NCI-H82 treated with DMSO at 0.1 percent for 48 hours (cell line): ENCODE data around the gene CORO1C.
"Not testable (repeated sequence)": the region's sequence is repeated elsewhere in the genome, so short reads cannot be mapped to it uniquely, and the experiment has no call there.

Experiments used
- DNase-seq: peaks from one replicate; lab custom pipeline; 2025; ENCODE audit not compliant: unreplicated experiment; lab: John Stamatoyannopoulos, UW

Gene CORO1C

DNA sequence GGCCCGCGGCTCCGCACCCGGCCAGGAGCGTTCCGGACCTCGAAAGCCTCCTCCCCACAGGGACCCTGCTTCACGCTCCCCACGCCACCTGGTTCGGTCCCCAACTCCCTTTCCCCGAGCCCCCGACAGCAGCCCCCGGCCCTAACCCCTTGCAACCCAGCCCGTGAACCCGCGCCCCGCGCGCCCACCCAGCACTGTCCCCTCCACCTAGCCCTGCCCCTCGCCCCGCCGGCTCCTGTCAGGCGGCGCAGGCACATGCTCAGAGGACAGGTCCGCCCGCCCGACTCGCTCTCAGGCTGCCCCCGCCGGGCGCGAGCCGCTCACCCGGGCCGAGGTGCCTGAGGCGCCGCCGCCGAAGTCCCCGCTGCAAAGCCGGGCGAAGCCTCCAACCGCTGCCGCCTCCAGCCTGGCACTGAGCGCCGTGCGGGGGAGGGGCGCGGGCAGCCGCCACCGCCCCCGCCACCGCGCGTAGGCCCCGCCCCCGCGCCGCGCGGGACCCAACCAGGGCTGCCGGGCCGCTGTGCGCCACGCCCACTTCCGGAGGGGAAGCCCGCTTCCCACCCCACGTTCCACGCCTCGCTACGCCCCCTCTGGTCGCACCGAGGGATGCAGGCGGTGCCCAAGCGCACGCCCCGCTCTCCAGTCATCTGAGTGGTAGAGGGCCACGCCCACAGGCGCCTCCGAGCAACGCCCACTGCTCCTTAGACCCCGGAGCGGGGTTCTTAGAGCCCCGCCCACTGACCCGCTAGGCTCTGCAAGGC is at the start of gene CORO1C:
CORO1C (minus strand) TSS at position 414 of the 761 bp plus-strand sequence. CDS start 30,200 bp downstream, outside the sequence.
- DNase-seq = peak; percentile 94

DNA sequence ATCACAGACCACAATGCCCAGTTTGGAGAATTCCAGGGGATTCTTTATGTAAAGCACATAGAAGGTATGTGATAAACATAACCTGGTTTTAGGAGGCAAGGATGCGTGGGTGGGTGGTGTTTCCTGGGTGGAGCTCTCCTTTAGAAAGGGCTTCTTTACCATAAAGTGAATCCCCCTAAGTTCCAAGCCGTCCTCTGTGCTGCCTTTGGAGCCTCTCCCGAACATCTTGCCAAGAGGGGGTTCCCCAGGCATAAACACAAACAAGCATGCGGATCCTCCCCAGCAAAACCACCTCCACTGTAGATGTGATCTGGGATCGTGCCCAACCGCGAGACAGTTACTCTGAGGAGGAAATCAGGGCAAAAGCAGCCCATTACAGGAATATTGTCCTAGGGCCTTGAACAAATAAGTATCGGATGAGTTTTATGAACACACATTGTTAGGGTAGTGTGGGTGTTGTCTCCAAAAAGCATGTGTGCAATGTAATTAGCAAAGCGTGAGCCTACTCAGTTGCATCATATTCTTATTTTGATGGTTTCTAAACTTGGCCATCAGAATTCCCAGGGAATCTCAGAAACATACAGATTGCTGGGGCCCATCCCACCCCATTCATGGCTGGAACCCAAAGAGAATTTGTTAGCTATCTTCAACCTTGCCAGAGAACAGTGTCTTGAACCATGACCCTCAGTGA is 48.8 kb upstream of the CORO1C start:
- DNase-seq = no peak

DNA sequence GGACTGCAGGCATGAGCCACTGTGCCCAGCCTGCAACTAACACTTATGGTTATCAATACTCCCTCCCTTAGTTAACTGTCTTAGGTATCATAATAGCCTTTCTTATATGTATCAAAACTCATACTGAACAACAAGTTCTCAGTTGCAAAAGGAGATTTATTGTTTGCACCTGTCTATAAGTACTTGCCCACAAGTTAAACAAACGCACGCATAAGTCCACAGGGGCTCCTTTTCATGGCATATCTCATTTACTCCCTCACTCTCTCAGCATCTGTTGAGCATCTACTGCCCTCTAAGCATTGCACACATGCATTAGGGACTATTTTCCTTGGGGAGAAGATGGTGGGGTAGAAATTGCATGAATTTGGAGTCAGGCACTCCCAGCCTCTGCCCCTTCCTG is 46.7 kb upstream of the CORO1C start:
- DNase-seq = no peak

DNA sequence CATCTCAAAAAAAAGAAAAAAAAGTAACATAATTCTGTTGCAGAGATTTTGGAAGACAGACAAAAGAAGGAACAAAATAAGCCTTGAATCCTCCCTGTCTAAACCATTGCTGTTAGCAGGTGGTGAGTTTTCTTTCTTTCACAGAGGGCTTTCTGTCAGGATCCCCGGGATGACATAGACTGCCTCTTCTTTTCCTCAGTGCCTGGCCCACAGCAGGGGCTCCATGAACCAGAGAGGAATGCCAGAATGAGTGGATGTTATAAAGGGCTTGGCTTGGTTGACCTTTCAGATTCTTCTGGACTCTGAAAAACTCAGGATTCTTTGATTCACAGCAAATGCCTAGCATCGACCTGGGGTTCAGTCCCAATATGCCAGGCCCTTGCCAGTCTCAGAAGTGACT is 45.8 kb upstream of the CORO1C start:
- no peak for DNase-seq

DNA sequence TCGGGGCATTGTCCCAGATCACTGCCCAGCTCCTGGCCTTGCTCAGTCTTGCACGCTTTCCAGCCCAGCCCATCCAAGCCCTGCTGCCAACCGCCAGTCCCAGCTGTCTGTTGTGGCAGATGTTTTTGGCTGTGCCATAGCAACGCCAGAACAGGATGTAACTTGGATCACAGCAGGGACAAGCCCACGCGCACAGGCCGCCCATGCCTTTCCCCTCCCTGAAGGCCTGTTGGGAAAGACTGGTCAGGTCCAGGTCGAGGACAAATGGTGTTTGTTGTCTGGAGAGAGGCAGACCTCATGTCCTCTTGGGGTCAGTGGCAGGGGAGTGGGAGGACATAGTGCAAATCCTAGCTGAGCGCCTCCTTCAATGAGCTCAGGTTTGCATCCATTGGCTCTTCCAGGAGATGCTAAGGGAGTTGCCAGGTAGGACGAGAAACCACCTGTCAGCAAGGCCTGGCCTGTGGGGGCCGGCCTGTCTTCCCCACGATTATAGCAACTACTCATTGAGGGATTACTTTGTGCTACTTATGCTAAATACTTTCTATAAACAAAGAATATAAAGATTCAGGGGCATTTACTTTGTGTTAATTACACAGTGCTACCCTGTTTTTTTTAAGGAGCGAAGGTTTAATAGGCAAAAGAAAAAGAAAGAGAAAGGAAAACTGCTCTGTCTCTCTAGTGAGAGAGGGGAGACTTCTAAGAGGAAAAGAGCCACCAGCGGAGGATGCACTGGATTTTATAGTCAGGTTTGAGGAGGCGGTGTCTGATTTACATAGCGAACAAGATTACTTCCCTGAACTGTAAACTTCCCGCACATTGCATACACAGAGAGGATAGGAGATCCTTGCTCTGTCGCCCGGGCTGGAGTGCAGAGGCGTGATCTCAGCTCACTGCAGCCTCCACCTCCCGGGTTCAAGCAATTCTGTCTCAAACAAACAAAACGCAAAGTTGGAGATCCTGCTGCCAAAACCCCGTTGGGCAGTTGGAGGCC is 42.8 kb upstream of the CORO1C start:
- DNase-seq = no peak

DNA sequence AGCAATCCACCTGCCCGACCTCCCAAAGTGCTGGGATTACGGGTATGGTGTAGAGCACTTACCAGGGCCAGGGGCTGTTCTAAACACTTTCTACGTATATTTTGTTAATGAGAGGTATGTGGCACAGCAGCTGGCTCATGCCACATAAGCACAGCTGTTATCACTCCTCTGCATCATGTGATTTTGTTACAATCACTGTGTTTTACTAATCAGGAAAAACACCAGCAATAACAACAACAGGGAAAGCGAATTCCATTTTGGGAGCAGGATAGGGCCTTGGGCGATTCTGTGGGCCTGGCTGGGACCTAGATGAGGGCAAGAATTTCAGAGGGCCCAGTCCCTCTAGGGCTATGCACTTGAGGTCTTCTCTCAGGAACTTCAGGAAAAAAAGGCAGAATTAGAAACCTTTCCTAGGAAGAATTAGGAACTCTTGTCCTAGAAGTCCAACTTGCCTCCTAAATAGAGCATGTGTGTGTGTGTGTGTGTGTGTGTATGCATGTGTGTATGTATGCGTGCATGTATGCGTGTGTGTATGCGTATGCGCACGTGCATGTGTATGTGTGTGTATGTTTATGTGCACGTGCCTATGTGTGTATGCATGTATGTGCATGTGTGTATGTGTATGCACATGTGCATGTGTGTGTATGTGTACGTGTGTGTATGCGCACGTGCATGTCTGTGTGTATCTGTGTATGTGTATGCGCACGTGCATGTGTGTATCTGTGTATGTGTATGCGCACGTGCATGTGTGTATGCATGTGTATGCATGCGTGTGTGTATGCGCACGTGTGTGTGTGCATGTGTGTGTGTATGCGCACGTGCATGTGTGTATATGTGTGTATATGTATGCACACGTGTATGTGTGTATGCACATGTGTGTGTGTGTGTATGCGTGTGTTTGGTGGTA is 41.8 kb upstream of the CORO1C start:
- no peak for DNase-seq

DNA sequence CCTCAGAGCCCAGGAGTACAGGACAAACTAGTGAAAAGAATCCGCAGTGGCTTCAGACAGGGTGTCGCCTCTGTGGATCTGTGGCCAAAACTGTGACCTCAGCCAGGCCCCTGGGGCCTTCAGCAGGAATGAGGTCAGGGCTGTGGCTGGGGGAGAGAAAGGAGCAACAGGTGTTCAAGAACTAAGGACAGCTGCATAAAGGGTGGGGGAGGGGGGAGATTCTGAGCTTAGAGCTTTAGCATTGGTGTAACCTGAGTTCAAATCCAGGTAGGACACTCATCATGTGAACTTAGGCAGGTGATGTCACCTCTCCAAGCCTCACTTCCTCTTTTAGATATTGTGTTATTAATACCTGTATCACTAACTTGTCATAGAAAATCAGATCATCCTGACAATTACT is 40.9 kb upstream of the CORO1C start:
- DNase-seq = no peak

DNA sequence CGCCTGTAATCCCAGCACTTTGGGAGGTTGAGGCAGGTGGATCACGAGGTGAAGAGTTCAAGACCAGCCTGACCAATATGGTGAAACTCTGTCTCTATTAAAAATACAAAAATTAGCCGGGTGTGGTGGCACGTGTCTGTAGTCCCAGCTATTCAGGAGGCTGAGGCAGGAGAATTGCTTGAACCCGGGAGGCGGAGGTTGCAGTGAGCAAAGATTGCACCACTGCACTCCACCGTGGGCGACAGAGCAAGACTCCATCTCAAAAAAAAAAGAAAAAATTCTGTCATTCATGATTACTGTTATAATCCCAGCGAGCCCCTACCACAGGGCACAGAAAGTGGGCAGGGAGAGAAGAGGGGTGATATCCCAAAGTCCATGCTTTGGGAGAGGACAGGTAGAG is 40.5 kb upstream of the CORO1C start:
- DNase-seq = not testable (repeated sequence)

DNA sequence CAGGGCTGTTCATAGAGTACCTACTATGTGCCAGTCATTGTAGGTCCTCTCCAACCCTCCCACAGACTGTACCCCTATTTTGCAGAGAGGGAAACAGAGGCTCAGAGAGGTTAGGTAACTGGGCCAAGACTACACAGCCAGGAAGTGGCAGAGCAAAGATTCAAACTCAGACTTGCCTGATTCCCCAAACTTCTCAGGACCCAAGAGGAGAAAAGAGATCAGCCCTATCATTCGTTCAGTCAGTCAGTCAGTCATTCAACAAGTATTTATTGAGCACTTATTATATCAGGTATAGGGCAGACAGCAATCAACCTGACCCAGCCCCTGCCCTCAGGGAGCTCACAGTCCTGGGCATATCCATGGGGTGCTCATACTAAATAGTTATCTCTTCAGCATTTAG is 39.6 kb upstream of the CORO1C start:
- no peak for DNase-seq

DNA sequence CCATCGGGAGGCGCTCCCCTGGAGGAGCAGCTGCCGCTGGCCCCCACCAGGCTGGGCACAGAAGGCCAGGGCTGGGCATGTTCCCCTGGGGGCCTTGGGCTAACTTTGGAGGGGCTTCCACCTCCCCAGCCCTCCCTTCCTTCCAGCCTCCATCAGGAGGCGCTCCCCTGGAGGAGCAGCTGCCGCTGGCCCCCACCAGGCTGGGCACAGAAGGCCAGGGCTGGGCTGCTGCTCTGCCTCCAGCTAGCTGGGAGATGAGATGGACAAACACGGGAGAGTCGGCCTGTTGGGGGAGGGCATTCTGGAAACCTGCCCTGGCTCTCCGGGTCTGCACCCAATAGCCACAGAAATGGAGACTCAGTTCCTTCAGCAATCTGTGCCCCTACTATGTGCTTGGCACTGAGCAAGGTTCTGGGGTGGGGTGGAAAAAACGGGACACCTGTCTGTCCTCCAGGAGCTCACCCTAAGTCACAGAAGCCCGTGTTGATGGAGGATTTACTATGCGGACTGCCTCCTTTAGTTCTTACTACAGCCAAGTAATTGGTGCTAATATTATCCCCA is 39.0 kb upstream of the CORO1C start:
- DNase-seq = no peak

DNA sequence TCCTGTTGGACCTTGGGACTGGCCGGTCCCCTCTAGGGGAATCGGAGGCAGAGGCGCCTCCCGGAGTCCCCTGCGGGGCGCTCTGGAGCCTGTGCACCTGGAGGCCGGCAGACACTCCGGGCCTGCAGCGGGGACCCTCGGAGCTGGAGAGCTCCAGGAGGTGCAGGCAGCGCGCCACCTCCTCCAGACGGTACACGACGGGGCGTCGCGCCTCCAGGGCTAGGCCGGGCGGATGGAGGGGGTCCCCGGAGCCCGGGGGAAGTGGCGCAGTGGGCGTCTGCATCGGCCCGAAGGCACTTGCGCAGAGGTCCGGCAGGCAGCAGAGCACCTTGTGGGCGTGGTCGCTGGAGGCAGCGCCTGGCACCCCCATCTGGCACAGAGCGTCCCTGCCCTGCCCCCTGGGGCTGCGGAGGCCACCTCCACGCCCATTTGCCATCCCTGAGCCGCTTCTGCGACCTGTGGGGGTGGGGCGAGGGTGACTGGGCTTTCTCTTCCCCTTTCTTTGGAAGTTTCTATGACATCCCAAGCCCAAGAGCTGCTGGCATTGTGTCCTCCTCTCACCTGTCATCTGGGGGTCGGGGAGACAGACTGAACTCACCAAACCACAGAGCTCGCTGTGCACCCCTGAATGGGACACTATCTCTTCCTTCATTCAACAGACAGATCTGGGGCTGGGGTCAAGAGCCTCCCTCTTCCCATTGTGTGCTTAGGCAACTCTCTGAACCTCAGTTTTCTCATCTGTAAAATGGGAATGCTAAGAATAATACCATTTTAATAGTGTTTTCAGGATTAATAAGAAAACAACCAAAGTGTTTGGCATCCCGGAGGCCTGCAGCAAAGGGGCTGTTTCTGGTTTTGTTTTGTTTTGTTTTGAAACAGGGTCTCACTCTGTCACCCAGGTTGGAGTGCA is 37.5 kb upstream of the CORO1C start:
- DNase-seq = no peak

DNA sequence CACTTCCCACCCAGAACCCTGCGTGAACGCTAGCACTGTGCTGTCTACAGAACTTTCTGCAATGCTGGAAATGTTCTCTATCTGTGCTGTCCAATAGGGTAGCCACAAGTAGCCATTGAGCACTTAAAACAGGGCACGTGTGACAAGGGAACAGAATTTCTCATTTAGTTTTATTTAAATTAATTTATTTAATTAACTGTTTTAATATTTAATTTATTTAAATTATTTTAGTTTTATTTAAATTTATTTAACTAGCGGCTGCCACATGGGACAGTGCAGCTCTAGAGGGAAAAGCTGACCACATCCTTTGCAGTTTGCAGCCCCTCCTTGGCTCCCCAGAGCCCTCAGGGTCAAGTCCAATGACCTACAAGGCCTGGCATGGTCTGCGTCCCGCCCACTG is 35.0 kb upstream of the CORO1C start:
- DNase-seq = no peak

DNA sequence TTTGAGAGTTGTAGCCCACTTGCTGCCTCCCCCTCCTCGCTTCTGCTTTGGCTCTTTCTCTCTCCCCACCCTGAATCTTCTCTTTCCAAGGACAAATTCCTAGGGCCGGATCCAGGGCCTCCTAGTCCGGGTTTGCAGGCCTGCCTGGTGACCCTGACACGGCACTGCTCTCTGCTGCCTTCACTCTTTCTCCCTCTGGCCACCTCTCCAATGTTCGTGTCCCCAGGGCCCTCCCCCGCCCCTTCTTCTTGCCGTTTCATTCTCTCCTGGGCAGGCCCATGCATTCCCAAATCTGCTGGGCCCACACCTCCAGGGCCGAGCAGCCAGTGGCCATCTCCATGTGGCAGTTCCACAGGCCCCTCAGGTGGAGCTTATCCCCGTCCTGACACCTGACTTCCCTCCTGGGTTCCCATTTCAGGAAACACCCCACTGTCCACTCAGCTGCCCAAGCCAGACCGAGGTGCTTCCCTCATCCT is 34.0 kb upstream of the CORO1C start:
- no peak for DNase-seq

DNA sequence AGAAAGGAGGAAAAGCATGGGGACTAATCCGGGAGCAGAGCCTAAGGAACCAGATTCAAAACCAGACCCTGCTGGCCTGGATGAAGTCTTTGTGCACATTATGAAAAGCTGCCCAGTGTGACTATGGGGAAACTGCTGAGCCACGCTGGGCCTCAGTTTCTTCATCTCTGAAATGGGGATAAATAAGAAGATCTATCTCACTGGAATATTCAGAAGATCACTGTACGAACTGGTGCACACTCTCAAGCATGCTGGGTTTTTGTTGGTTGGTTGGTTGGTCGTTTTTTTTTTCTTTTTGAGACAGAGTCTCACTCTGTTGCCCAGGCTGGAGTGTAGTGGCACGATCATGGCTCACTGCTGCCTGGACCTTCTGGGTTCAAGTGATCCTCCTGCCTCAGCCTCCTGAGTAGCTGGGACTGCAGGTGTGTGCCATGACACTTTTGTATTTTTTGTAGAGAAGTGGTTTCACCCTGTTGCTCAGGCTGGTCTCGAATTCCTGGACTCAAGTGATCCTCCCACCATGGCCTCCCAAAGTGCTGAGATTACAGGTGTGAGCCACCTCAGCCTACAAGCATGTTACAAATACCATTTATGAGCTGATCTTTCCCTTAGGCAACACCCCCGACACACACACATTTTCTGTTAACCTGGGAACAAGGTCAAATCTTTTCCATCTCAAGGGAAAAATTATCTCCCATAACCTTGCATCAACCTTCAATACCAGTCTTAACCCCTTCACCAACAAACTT is 33.4 kb upstream of the CORO1C start:
- no peak for DNase-seq

DNA sequence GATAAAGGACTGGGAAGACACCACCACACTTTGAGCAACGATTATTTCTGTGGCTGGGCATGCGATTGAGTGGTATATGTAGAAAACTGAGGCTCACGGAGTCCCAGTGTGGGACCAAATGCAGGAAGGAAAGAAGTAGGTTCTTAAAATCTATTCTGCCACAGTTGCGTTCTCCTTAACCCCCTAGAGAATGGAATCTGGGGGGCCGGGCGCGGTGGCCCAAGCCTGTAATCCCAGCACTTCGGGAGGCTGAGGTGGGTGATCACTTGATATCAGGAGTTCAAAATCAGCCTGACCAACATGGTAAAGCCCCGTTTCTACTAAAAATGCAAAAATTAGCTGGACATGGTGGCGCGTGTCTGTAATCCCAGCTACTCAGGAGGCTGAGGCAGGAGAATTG is 29.9 kb upstream of the CORO1C start:
- DNase-seq = no peak

DNA sequence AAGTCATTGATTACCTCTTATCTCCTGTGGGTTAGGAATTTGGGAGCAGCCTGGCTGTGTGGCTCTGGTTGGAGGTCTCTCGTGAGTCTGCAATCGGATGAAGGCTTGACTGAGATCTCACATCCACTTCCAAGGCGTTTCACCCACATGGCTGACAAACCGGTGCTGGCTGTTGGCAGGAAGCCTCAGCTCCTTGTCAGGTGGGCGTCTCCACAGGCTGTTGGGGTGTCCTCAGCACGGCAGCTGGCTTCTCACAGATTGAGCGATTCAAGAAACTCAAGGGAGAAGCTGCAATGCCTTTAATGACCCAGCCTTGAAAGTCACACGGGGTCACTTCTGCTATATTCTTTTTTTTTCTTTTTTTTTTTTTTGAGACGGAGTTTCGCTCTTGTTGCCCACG is 28.6 kb upstream of the CORO1C start:
- no peak for DNase-seq

DNA sequence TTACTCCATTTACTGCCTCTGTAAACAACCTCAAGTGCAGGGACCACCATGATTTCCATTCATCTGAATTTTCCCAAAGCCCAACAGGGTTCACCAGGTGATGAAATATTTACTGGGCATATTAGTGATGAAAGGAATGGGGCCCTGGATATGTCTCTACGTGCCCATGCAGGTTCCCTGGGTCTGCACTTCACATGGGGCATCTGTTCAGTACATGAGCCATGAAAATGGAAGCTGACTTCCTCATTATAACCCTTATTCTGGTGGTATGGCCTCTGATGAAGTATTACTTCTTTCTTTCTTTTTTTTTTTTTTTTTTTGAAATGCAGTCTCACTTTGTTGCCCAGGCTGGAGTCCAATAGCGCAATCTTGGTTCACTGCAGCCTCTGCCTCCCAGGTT is 26.5 kb upstream of the CORO1C start:
- DNase-seq = no peak

DNA sequence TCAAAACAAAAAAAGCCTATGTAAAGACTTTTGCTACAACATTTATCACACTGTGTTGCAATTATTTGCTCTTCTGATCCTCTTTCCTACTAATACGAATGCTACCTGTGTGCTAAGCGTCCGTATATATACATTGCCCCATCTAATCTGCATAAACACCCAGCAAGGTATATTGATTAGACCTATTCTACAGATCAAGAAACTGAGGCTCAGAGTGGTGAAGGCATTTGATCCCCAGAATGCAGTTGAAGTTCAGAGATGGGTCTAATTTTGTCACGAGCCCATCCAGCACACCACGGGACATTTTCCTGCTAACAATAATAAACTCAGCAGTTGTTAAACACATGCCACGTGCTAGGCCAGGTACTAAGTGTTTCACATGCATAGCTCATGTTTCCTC is 25.1 kb upstream of the CORO1C start:
- DNase-seq = no peak
